H1 (cell line): ENCODE measurements around the gene CYP46A1. TPM values are rescaled to one million over a fixed set of nuclear protein-coding genes. Genes with fewer than 3 reads are reported as not detected.
A peak's percentile ranks its signal among the peaks of the same experiment; 100 is the strongest.

Experiments
- CTCF ChIA-PET: fragments of 300-600 bp; sonication (Branson Sonifier 250); formaldehyde crosslinking; loops from one replicate; lab custom pipeline; 2021; ENCODE audit not compliant: partially characterized antibody; lab: Charles Lee
- POLR2A ChIA-PET: fragments of 300-600 bp; sonication (Branson Sonifier 250); formaldehyde crosslinking; loops from one replicate; lab custom pipeline; 2021; ENCODE audit warnings: inconsistent platforms; ENCODE audit not compliant: partially characterized antibody; lab: Charles Lee
- DNase-seq, 2 experiments: peaks; one replicate each; pipeline versions ENCODE4 v3.0.0 to v3.0.0-alpha.2; 2010 to 2022; ENCODE audit warnings: low spot score in 2 of 2, low read depth in 1 of 2, mixed read lengths in 1 of 2
- FAIRE-seq: peaks from 2 replicates; lab custom pipeline; 2011; peaks lifted over from hg19 to GRCh38; lab: Jason Lieb, UNC
- H2AFZ ChIP-seq: 2 replicates; pipeline ENCODE4 v1.8.1; 2012; ENCODE audit warnings: low read length, inconsistent platforms
- H2AK5ac ChIP-seq: 2 replicates; pipeline ENCODE4 v1.6.1; 2013; ENCODE audit warnings: low read depth, low read length
- H2BK120ac ChIP-seq: replicated peaks from 2 replicates; pipeline ENCODE3; 2013; ENCODE audit warnings: low read depth, low read length, inconsistent platforms
- H2BK12ac ChIP-seq: 2 replicates; pipeline ENCODE4 v1.6.1; 2013; ENCODE audit warnings: low read depth, low read length
- H2BK15ac ChIP-seq: 2 replicates; pipeline ENCODE4 v1.6.1; 2013; ENCODE audit warnings: low read length
- H2BK20ac ChIP-seq: 2 replicates; pipeline ENCODE4 v1.6.1; 2013; ENCODE audit warnings: low read length
- H2BK5ac ChIP-seq: 2 replicates; pipeline ENCODE4 v1.6.1; 2013; ENCODE audit warnings: low read depth, low read length
- H3K14ac ChIP-seq: 2 replicates; pipeline ENCODE4 v1.6.1; 2013; ENCODE audit warnings: inconsistent platforms; ENCODE audit not compliant: insufficient read length
- H3K18ac ChIP-seq: 2 replicates; pipeline ENCODE4 v1.6.1; 2013; ENCODE audit warnings: low read length; ENCODE audit errors: extremely low read depth
- H3K23ac ChIP-seq: 2 replicates; pipeline ENCODE4 v1.6.1; 2013; ENCODE audit warnings: inconsistent platforms; ENCODE audit not compliant: insufficient read length
- H3K23me2 ChIP-seq: 2 replicates; pipeline ENCODE4 v1.6.1; 2013; ENCODE audit warnings: low read depth, low read length
- H3K27ac ChIP-seq: 2 replicates; pipeline ENCODE4 v1.6.1; 2011; ENCODE audit warnings: low read depth, low read length, inconsistent platforms
- H3K27me3 ChIP-seq, 4 experiments: replicated peaks in 1 of 4; 1 replicate in 1 of 4; 2 replicates in 3 of 4; pipeline versions ENCODE4 v1.6.1 to v1.8.1; 2011 to 2013; ENCODE audit warnings: low read length in 3 of 4, mild to moderate bottlenecking in 3 of 4, inconsistent platforms in 2 of 4, mixed read lengths in 2 of 4, moderate library complexity in 1 of 4; ENCODE audit not compliant: control insufficient read depth in 3 of 4, insufficient read depth in 3 of 4; ENCODE audit errors: extremely low read depth in 1 of 4
- H3K36me3 ChIP-seq, 4 experiments: 2 replicates each; pipeline versions ENCODE4 v1.6.1 to v1.8.1; 2011 to 2013; ENCODE audit warnings: mild to moderate bottlenecking in 4 of 4, low read length in 3 of 4, moderate library complexity in 2 of 4, control low read depth in 1 of 4, inconsistent platforms in 1 of 4; ENCODE audit not compliant: insufficient read depth in 4 of 4, control insufficient read depth in 2 of 4
- H3K4ac ChIP-seq: replicated peaks from 2 replicates; pipeline ENCODE3; 2013; ENCODE audit warnings: low read length, low read depth, mixed read lengths, inconsistent platforms; ENCODE audit not compliant: insufficient read length
- H3K4me1 ChIP-seq, 4 experiments: replicated peaks in 1 of 4; 1 replicate in 1 of 4; 2 replicates in 3 of 4; pipeline versions ENCODE4 v1.6.1 to v1.8.1; 2011 to 2013; ENCODE audit warnings: low read length in 3 of 4, inconsistent platforms in 2 of 4, mixed read lengths in 1 of 4; ENCODE audit not compliant: insufficient read depth in 4 of 4, control insufficient read depth in 3 of 4
- H3K4me2 ChIP-seq, 2 experiments: 2 replicates each; pipeline versions ENCODE4 v1.6.1 to v1.8.1; 2011 to 2013; ENCODE audit warnings: low read depth in 2 of 2, low read length in 2 of 2, control low read depth in 1 of 2, inconsistent platforms in 1 of 2, mild to moderate bottlenecking in 1 of 2; ENCODE audit not compliant: insufficient read depth in 1 of 2
- H3K4me3 ChIP-seq, 4 experiments: fragments of 200-600, 300-600 bp in 1 of 4; sonication (generic), shearing (Covaris generic), sonication (Bioruptor Twin) in 1 of 4; 2 replicates each; pipeline versions ENCODE4 v1.5.1 to v1.8.1; 2011 to 2016; ENCODE audit warnings: low read length in 4 of 4, low read depth in 3 of 4, control low read depth in 2 of 4, inconsistent platforms in 2 of 4, mild to moderate bottlenecking in 2 of 4, mixed read lengths in 1 of 4, moderate library complexity in 1 of 4; ENCODE audit not compliant: insufficient read depth in 2 of 4; ENCODE audit errors: extremely low read depth in 1 of 4
- H3K56ac ChIP-seq: replicated peaks from 2 replicates; pipeline ENCODE3; 2013; ENCODE audit warnings: low read depth, mild to moderate bottlenecking, mixed read lengths, low read length, inconsistent platforms; ENCODE audit not compliant: insufficient read length
- H3K79me1 ChIP-seq: 2 replicates; pipeline ENCODE4 v1.6.1; 2013; ENCODE audit warnings: low read depth, low read length, control low read depth
- H3K79me2 ChIP-seq, 2 experiments: 2 replicates each; pipeline versions ENCODE4 v1.6.1 to v1.8.1; 2012 to 2013; ENCODE audit warnings: low read length in 2 of 2, mild to moderate bottlenecking in 2 of 2, inconsistent platforms in 1 of 2; ENCODE audit not compliant: insufficient read depth in 2 of 2, control insufficient read depth in 1 of 2
- H3K9ac ChIP-seq, 4 experiments: replicated peaks in 1 of 4; 1 replicate in 1 of 4; 2 replicates in 3 of 4; pipeline versions ENCODE4 v1.6.1 to v1.8.1; 2011 to 2013; ENCODE audit warnings: low read depth in 3 of 4, low read length in 3 of 4, control low read depth in 2 of 4, mild to moderate bottlenecking in 2 of 4, moderate library complexity in 2 of 4, inconsistent platforms in 1 of 4; ENCODE audit errors: extremely low read depth in 1 of 4
- H3K9me3 ChIP-seq, 2 experiments: 2 replicates each; pipeline versions ENCODE4 v1.6.1 to v1.8.1; 2012 to 2013; ENCODE audit warnings: mild to moderate bottlenecking in 2 of 2, moderate library complexity in 2 of 2, control low read depth in 1 of 2, inconsistent platforms in 1 of 2, low read depth in 1 of 2, low read length in 1 of 2, mixed read lengths in 1 of 2; ENCODE audit not compliant: insufficient read depth in 2 of 2
- H4K20me1 ChIP-seq, 2 experiments: replicated peaks in 1 of 2; 2 replicates each; pipeline versions ENCODE3 to v1.8.1; 2011 to 2013; ENCODE audit warnings: inconsistent platforms in 2 of 2, low read length in 2 of 2, mild to moderate bottlenecking in 1 of 2; ENCODE audit not compliant: insufficient read depth in 2 of 2, control insufficient read depth in 1 of 2
- H4K5ac ChIP-seq: 2 replicates; pipeline ENCODE4 v1.6.1; 2013; ENCODE audit warnings: low read length, low read depth, mixed read lengths, inconsistent platforms; ENCODE audit not compliant: insufficient read length
- H4K8ac ChIP-seq: 2 replicates; pipeline ENCODE4 v1.8.0; 2013; ENCODE audit warnings: mild to moderate bottlenecking, moderate library complexity, low read length, inconsistent platforms; ENCODE audit not compliant: insufficient read depth; ENCODE audit errors: extremely low read depth
- H4K91ac ChIP-seq: replicated peaks from 2 replicates; pipeline ENCODE3; 2013; ENCODE audit warnings: low read length, mixed read lengths, inconsistent platforms; ENCODE audit not compliant: insufficient read length
- FOSL1 ChIP-seq: IDR thresholded peaks from 2 replicates; pipeline ENCODE4 v1.6.1; 2011; ENCODE audit warnings: mild to moderate bottlenecking, low read depth, low read length, moderate library complexity; ENCODE audit not compliant: insufficient read depth
- SIN3A ChIP-seq, 2 experiments: IDR thresholded peaks in 1 of 2; conservative IDR thresholded peaks in 1 of 2; 2 replicates each; pipeline ENCODE4 v1.6.1; 2011 to 2012; ENCODE audit warnings: low read length in 2 of 2, improper control_type of control experiment in 1 of 2, low read depth in 1 of 2, mild to moderate bottlenecking in 1 of 2
- SP1 ChIP-seq: IDR thresholded peaks from 2 replicates; pipeline ENCODE4 v1.6.1; 2011; ENCODE audit warnings: low read depth, low read length
- TCF12 ChIP-seq: IDR thresholded peaks from 2 replicates; pipeline ENCODE4 v1.6.1; 2011; ENCODE audit warnings: low read depth, mild to moderate bottlenecking, low read length
- ZNF274 ChIP-seq: IDR thresholded peaks from 2 replicates; pipeline ENCODE4 v1.7.0; 2012; ENCODE audit warnings: low read length, borderline replicate concordance; ENCODE audit errors: extremely low read depth
- WGBS, 2 experiments: shearing (Covaris generic) in 1 of 2; methylation state at CpG; one replicate each; pipeline versions ENCODE4 v1.1.6 to v1.1.7; 2013 to 2015; ENCODE audit warnings: low lambda C conversion rate in 2 of 2, mixed read lengths in 2 of 2, inconsistent platforms in 1 of 2, low coverage in 1 of 2, missing lambda C conversion rate in 1 of 2; ENCODE audit not compliant: insufficient replicate concordance in 2 of 2, insufficient coverage in 1 of 2, insufficient read length in 1 of 2; ENCODE audit errors: extremely low coverage in 1 of 2, missing lambda C conversion rate in 1 of 2; 5-methylcytosine and 5-hydroxymethylcytosine counted together
- polyA plus RNA-seq, 7 experiments: library from polyadenylated mRNA; depleted of rRNA in 3 of 7; stranded (reverse) in 5 of 7; unstranded in 2 of 7; fragments of >200 nt in 5 of 7; fragments of 200-250 nt in 2 of 7; gene quantifications; 1 replicate in 5 of 7; 2 replicates in 1 of 7; 4 replicates in 1 of 7; pipeline versions ENCODE4 v1.2.1 to v1.2.3, GENCODE V29; 2011 to 2013; ENCODE audit warnings: missing spikeins in 2 of 7, mixed read lengths in 2 of 7
- total RNA-seq: library from RNA; stranded (reverse); fragmentation: NEBNext Ultra II Directional; extraction: Animal tissue kit (Norgen Biotek cat#: 25700); gene quantifications from 2 replicates; pipeline ENCODE4 v1.2.1, GENCODE V29; 2021
- TF ChIP-seq, protein P1 (sequence below): IDR thresholded peaks from 2 replicates; pipeline ENCODE4 v1.6.1; 2012; ENCODE audit warnings: inconsistent platforms

Gene CYP46A1
- total and polyA plus RNA-seq, 2 of the 8 experiments (the other 6 are each of a cell fraction or from before 2014, with no cell fraction given) = 0.41 to 1.3 TPM

DNA sequence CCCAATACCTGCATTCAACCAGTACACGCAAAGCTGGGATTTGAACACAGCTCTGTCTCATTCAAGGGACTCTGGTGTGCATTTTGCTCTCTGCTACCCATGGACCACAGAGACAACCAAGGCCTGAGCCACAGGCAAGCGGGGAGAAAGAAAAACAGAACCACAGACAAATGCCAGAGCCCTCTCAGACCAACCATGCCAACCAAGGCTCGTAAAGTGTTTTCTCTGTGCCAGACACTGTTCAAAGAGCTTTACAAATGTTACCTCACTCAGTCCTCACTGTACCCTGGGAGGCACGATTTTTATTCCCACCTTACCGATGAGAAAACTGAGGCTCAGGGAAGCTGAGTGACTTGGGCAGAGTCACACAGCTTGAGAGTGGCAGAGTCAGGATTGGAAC lies 76.7 kb downstream of the CYP46A1 start:
- Histone ChIP-seq H3K27me3 (no peaks in the 10 kb centered on the region), H2AK5ac (no peak overlapping the region), H3K23me2 (no peaks in the 10 kb centered on the region), H2BK20ac (no peak overlapping the region), H3K4me3 (no peak overlapping the region), H3K36me3 (no peaks in the 10 kb centered on the region), H3K14ac (no peak overlapping the region), H4K8ac (no peak overlapping the region), H3K4me2 (no peak overlapping the region), H3K4ac (no peak overlapping the region), H2BK5ac (no peak overlapping the region), H3K9me3 (no peaks in the 10 kb centered on the region), H3K18ac (no peak overlapping the region), H3K4me1 (peaks cover 0 to 16% (median 7%) of the 10 kb centered on the region in 4 experiments; a peak in 6 of 7 replicates), H3K56ac (no peak overlapping the region), H3K79me1 (no peaks in the 10 kb centered on the region), H2BK12ac (no peak overlapping the region), H3K9ac (no peak overlapping the region), H3K23ac (no peak overlapping the region), H4K91ac (no peak overlapping the region), H2BK120ac (no peak overlapping the region), H2BK15ac (peak overlapping the region; percentile 95), H3K79me2 (no peaks in the 10 kb centered on the region), H4K5ac (no peak overlapping the region), H3K27ac (no peak overlapping the region), H2AFZ (0 out of 2 replicates have a peak overlapping the region, but pooled peaks have one; percentile 10), H4K20me1 (no peaks in the 10 kb centered on the region)
- WGBS, 2 experiments = 82% methylated on average over 5 of the region's 5 CpGs; no CpG with 5 or more reads in 1 of the 2 experiments
- DNase-seq (no peak), FAIRE-seq (no peak)
- POLR2A ChIA-PET = interaction anchor here (0.7 to 1.0 kb wide), 2 partner anchors 9 to 436 kb away, joined by 3 read pairs; no protein-coding TSS in a partner anchor
- CTCF ChIA-PET = interaction anchor here (0.5 to 2.4 kb wide), 4 partner anchors 14 to 46 kb away, joined by 3 to 7 read pairs (median 6); no protein-coding TSS in a partner anchor
- TF ChIP-seq SIN3A (conservative IDR thresholded peaks at IDR 0.05 in 1 of 2, IDR thresholded peaks at IDR 0.05 in 1 of 2; ENCODE audit: low read depth in 1 of 2, low read length in 2 of 2) (no peak), FOSL1 (no peak), ZNF274 (no peak), TCF12 (no peak), SP1 (no peak)
- TF ChIP-seq, protein P1, sequence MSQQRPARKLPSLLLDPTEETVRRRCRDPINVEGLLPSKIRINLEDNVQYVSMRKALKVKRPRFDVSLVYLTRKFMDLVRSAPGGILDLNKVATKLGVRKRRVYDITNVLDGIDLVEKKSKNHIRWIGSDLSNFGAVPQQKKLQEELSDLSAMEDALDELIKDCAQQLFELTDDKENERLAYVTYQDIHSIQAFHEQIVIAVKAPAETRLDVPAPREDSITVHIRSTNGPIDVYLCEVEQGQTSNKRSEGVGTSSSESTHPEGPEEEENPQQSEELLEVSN = no peak
